Measurements from ENCODE around the gene NCDN. TPM values are rescaled to one million over a fixed set of nuclear protein-coding genes. Genes with fewer than 3 reads are reported as not detected.

NCDN gene
- total RNA-seq, 1 donor from 2014 or later = 38.3 TPM

- Mint-ChIP-seq H3K4me1 (ENCODE audit: unreplicated experiment) (peaks cover 18% of the 10 kb centered on the region), H3K9me3 (ENCODE audit: unreplicated experiment) (no peaks in the 10 kb centered on the region), H3K27me3 (ENCODE audit: unreplicated experiment) (no peaks in the 10 kb centered on the region), H3K36me3 (ENCODE audit: unreplicated experiment) (peaks cover 11% of the 10 kb centered on the region), H3K27ac (ENCODE audit: unreplicated experiment) (no peak overlapping the region), H3K4me3 (ENCODE audit: unreplicated experiment) (no peak overlapping the region)
- TF ChIP-seq, protein P1, sequence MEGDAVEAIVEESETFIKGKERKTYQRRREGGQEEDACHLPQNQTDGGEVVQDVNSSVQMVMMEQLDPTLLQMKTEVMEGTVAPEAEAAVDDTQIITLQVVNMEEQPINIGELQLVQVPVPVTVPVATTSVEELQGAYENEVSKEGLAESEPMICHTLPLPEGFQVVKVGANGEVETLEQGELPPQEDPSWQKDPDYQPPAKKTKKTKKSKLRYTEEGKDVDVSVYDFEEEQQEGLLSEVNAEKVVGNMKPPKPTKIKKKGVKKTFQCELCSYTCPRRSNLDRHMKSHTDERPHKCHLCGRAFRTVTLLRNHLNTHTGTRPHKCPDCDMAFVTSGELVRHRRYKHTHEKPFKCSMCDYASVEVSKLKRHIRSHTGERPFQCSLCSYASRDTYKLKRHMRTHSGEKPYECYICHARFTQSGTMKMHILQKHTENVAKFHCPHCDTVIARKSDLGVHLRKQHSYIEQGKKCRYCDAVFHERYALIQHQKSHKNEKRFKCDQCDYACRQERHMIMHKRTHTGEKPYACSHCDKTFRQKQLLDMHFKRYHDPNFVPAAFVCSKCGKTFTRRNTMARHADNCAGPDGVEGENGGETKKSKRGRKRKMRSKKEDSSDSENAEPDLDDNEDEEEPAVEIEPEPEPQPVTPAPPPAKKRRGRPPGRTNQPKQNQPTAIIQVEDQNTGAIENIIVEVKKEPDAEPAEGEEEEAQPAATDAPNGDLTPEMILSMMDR (IDR thresholded peaks at IDR 0.05) = no peak
- DNase-seq (ENCODE audit: extremely low spot score, unreplicated experiment) = no peak
These were observed 3.8 kb downstream of the NCDN start for GRCh38 chr1:35561297-35561971.

DNA sequence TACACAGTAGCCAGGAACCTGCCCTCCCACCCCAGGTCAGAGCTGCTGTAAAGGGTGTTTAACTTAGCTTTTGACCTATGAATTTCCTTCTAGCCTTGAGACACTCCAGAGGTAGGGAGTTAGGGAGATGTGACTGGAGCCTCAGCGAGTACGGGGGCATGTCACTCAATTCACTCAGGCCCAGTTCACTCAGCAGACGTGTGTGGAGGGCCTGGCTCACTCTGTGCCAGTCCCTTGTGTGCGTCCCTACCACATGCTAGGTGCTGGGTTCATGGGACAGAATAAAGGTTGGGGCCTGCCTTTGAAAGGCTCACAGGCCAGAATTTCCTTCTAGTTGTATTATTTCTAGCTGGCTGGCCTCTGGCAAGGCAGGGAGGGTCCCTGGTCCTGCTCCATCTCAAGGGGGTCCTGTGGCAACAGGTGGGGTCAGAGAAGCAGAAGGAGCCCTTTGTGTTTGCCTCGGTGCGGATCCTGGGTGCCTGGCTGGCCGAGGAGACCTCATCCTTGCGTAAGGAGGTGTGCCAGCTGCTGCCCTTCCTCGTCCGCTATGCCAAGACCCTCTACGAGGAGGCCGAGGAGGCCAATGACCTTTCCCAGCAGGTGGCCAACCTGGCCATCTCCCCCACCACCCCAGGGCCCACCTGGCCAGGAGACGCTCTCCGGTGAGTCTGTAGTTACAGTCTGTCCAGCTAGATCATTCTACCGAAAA, 4.5 kb downstream of the NCDN start:
- H3K4me1 Mint-ChIP-seq (ENCODE audit: unreplicated experiment) = peaks cover 16% of the 10 kb centered on the region
- H3K4me3 Mint-ChIP-seq (ENCODE audit: unreplicated experiment) = no peak overlapping the region
- H3K36me3 Mint-ChIP-seq (ENCODE audit: unreplicated experiment) = peaks cover 14% of the 10 kb centered on the region
- TF ChIP-seq, protein P1 (IDR thresholded peaks at IDR 0.05) = no peak
- no peaks in the 10 kb centered on the region for H3K27me3 Mint-ChIP-seq (ENCODE audit: unreplicated experiment)
- no peak overlapping the region for H3K27ac Mint-ChIP-seq (ENCODE audit: unreplicated experiment)
- DNase-seq (ENCODE audit: extremely low spot score, unreplicated experiment) = no peak
- no peaks in the 10 kb centered on the region for H3K9me3 Mint-ChIP-seq (ENCODE audit: unreplicated experiment)

DNA sequence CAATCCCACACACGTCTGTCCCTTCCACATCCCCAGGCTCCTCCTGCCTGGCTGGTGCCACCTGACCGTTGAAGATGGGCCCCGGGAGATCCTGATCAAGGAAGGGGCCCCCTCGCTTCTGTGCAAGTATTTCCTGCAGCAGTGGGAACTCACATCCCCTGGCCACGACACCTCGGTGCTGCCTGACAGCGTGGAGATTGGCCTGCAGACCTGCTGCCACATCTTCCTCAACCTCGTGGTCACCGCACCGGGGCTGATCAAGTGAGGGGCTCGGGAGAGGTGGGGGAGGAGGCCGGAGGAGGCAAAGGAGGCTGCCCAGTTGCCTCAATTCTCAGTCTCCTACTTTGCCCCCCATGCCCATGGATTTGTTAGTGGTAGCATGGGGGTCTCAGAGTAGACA, 5.6 kb downstream of the NCDN start:
- Mint-ChIP-seq H3K27me3 (ENCODE audit: unreplicated experiment) (no peaks in the 10 kb centered on the region), H3K4me3 (ENCODE audit: unreplicated experiment) (no peak overlapping the region), H3K9me3 (ENCODE audit: unreplicated experiment) (no peaks in the 10 kb centered on the region), H3K27ac (ENCODE audit: unreplicated experiment) (no peak overlapping the region), H3K36me3 (ENCODE audit: unreplicated experiment) (peaks cover 14% of the 10 kb centered on the region), H3K4me1 (ENCODE audit: unreplicated experiment) (peaks cover 17% of the 10 kb centered on the region)
- DNase-seq (ENCODE audit: extremely low spot score, unreplicated experiment) = no peak
- TF ChIP-seq, protein P1 (IDR thresholded peaks at IDR 0.05) = no peak

GRCh38 chr1:35564037-35564883, 6.7 kb downstream of the NCDN start:
- Mint-ChIP-seq H3K27ac (ENCODE audit: unreplicated experiment) (no peak overlapping the region), H3K27me3 (ENCODE audit: unreplicated experiment) (no peaks in the 10 kb centered on the region), H3K9me3 (ENCODE audit: unreplicated experiment) (no peaks in the 10 kb centered on the region), H3K4me3 (ENCODE audit: unreplicated experiment) (no peak overlapping the region), H3K36me3 (ENCODE audit: unreplicated experiment) (peaks cover 14% of the 10 kb centered on the region), H3K4me1 (ENCODE audit: unreplicated experiment) (peaks cover 18% of the 10 kb centered on the region)
- TF ChIP-seq, protein P1 (IDR thresholded peaks at IDR 0.05) = peak; percentile 87
- DNase-seq (ENCODE audit: extremely low spot score, unreplicated experiment) = no peak

All from osteocyte (in vitro differentiated cells).